GM18909 (cell line): ENCODE results near the gene FABP7.

Source experiments
- ATAC-seq: cut with Tn5 transposase; IDR thresholded peaks from one replicate; pipeline ENCODE4 v1.9.1; 2021; ENCODE audit warnings: mild to moderate bottlenecking; ENCODE audit not compliant: unreplicated experiment, poor library complexity

The FABP7 gene

DNA sequence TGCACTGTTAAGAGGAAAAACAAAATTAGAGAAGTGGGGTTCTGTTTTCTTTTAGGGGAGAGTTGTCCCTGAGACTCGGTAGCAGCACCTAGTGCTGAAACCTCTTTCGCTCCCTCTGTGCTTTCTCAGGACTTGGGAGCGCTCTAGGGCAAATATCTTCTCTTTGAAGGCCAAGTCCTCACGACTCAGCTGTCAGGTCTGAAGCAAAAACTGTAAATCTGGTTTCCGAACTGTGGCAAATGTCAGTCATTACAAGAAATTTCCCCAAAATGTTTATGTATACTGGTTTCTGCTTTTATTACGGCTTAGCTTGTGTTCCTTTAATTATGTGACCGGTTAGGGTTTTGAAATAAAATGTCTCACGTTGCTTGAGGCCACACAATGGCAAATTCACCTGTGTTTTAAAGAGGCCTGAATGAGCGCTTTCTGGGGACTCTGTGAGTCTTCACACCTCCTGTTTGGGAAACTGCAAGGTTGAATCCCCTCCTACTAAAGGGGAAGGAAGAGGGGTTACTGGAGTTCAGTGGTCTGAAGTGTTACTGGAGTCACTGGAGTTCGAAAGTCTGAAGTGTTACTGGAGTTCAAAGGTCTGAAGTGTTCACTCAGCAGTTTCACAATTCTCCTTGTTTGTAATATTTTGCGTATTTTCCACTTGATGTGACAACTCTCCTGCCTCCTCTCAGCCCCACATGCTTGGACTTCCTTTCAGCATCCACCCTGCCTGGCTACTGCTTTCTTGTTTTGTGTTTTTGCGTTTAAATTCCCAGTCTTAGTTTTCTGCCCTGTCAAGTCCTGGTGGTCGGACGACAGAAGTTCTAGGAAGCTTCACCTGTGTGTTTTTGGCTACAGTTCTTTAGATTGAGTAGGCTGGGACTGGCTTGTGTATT is 11.2 kb downstream of the FABP7 start:
- ATAC-seq = no peak

- ATAC-seq = no peak
These were observed 11.8 kb downstream of the FABP7 start for GRCh38 chr6:122791310-122791679.

DNA sequence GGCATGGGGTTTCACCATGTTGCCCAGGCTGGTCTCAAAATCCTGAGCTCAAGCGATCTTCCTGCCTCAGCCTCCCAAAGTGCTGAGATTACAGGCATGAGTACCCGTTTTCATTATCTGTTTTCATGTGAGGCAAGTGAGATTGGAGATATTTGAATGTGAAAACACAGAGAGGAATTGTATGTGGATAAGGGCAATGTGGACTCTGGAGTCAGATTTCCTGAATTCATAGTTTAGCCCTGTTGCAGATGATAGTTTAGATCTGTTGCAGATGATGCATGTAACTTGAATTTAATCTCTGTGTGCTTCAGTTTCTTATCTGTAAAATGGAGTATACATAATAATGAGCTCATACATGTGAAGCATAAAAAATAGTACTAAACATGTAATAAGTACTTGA is 13.2 kb downstream of the FABP7 start:
- ATAC-seq = no peak

DNA sequence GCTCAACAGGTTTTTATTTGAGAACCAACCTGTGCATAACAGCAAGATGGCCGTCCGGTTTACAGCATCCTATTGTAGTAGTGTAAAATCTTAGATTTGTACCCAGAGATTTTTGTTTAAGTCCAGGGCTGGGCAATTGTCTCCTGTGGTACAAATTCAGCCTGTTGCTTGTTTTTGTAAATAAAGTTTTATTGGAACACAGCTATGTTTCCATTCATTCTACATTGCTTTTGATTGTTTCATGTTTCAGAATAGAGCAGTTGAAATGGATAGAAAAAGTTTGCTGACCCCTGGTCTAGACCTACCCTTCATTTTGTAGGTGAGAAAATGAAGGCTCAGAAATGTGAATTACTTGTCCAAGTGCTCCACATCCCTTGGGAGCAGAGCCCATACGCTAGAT is 18.0 kb downstream of the FABP7 start:
- no peak for ATAC-seq

- peak; percentile 79 for ATAC-seq
These were observed 18.7 kb downstream of the FABP7 start for GRCh38 chr6:122798099-122798641.

DNA sequence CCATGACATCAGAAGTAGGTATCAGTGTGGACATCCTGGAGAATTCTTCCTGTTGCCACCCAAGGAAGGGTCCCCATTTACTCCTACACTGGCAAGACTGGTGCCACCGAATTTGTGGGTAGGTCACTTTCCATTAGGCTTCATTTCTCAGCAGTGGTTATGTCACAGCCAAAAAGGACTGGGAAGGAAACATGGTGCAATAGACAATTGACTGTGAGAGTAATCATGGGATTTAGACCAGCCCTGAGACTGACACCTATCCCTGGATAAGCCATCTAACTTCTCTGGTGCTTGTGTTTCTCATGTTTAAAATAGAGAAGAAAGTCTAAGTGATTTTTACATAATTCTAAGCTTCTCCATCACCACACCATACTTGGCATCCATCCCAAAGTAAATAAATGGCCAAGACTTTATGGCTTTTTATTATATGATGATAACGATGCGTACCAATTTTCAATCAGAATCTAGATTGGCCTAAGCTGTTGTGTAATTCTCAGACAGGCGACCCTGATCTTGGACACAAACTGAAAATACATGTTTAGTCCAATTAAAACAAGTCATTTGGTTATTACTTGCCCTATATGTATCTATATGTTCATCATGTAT is 19.7 kb downstream of the FABP7 start:
- no peak for ATAC-seq

- ATAC-seq = no peak
These were observed 20.6 kb downstream of the FABP7 start for GRCh38 chr6:122799916-122800686.

- no peak for ATAC-seq
These were observed 21.4 kb downstream of the FABP7 start for GRCh38 chr6:122800906-122801305.

GRCh38 chr6:122801397-122801796 is 21.9 kb downstream of the FABP7 start:
- no peak for ATAC-seq

DNA sequence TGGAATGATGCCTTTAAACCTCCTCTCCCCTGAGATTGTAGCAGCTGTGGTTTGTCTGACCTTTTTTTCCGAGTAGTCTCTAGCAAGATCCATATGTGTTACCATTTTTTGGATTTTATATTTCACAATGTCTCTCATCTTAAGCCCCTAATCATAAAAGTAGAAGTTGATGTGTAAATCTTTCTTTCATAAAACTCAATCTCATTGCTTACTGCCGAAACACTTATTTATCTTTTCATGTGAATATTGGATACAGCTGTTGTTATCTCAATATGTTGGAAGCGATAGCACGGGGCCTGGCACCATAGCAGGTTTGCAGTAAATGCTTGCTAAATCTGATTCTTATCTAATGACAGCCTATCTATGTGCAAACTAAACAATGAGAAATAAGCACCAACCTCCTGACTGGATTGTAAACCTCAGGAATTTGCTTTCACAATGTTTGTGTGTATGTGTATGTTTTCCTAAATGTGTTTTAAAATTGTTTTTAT is 23.7 kb downstream of the FABP7 start:
- ATAC-seq = no peak

DNA sequence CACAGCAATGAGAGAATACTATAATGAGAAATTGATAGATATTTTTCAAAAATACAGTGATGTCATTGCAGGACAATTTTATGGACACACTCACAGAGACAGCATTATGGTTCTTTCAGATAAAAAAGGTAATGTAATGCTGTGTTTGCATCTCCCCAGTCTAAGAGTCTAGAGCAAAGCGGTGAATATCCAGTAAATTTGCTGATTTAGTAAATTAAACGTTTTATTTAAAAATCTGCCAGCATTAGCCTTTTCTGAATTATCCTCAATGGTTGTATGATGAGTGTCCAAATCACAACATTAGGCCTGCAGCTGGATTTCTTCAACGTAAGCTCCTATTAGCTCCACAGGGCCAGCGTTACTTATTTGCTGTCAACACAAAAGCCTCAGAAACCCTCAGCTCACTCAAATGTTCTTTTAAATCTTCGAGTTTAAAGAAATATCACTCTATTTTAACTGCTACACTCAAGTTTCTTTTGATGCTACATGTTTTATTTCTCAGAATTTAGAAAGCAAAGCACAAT is 25.5 kb downstream of the FABP7 start:
- no peak for ATAC-seq

GRCh38 chr6:122806291-122806690 is 26.8 kb downstream of the FABP7 start:
- ATAC-seq = no peak

DNA sequence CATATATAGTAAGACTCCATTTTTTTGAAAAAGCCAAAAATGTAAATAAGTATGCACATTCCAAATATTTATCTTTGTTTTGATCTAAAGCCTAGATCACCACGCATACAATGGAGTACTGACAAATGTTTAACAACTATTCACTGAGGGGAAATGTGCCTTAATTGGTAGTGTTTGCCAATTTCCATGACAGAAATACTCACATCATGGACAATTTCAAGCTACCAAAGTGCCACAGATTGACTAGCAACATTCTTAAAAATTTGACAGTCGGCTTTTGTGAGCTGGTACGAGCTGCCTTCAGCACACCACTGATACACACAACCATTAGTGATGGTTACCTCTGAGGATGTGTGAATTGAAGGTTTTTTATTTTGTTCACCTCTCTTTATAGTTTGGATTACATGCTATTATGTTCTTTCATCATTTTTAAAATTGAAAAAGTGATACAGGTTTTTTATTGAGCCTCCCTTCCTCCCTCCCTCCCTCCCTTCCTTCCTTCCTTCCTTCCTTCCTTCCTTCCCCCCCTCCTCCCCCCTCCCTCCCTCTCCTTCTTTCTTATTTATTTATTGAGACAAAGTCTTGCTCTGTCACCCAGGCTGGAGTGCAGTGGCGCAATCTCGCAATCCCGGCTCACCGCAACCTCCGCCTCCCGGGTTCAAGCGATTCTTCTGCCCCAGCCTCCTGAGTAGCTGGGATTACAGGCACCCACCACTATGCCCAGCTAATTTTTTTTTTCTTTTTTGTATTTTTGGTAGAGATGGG is 28.8 kb downstream of the FABP7 start:
- no peak for ATAC-seq

DNA sequence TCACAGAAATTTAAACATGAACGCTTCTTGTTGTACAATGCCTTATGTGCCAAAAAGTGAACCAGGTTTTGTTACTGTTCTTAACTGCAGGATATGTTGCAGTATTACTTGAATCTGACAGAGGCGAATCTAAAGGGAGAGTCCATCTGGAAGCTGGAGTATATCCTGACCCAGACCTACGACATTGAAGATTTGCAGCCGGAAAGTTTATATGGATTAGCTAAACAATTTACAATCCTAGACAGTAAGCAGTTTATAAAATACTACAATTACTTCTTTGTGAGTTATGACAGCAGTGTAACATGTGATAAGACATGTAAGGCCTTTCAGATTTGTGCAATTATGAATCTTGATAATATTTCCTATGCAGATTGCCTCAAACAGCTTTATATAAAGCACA is 29.5 kb downstream of the FABP7 start:
- ATAC-seq = no peak

- no peak for ATAC-seq
These were observed 30.2 kb downstream of the FABP7 start for GRCh38 chr6:122809691-122810090.

GRCh38 chr6:122810189-122810588 is 30.7 kb downstream of the FABP7 start:
- no peak for ATAC-seq

- no peak for ATAC-seq
These were observed 37.8 kb downstream of the FABP7 start for GRCh38 chr6:122817358-122817757.

GRCh38 chr6:122817766-122818165 is 38.2 kb downstream of the FABP7 start:
- ATAC-seq = no peak

GRCh38 chr6:122818866-122819265 is 39.4 kb downstream of the FABP7 start:
- no peak for ATAC-seq

GRCh38 chr6:122821095-122821494 is 41.6 kb downstream of the FABP7 start:
- no peak for ATAC-seq
